HepG2 (cell line): ENCODE results near the gene SLC16A3. TPM values are rescaled to one million over a fixed set of nuclear protein-coding genes. Genes with fewer than 3 reads are reported as not detected.
A peak's percentile ranks its signal among the peaks of the same experiment; 100 is the strongest.

ENCODE experiments used
- CENPX ChIP-seq: sonication (generic); formaldehyde crosslinking; IDR thresholded peaks from 2 replicates; pipeline ENCODE4 v1.9.0; 2021; ENCODE audit warnings: mild to moderate bottlenecking, missing genetic modification reagents, moderate library complexity
- CREBL2 ChIP-seq: sonication (generic); formaldehyde crosslinking; IDR thresholded peaks from 2 replicates; pipeline ENCODE4 v1.8.1; 2023; ENCODE audit warnings: missing genetic modification reagents, mild to moderate bottlenecking, borderline replicate concordance
- DNMT1 ChIP-seq: sonication (generic); formaldehyde crosslinking; IDR thresholded peaks from 2 replicates; pipeline ENCODE4 v1.5.1; 2020; ENCODE audit warnings: mild to moderate bottlenecking, missing genetic modification reagents
- PRPF4 ChIP-seq: fragments of 200-400 bp; formaldehyde crosslinking; IDR thresholded peaks from 2 replicates; pipeline ENCODE4 v1.6.1; 2016; ENCODE audit warnings: low read length, low read depth; ENCODE audit not compliant: poor library complexity, severe bottlenecking
- RBAK ChIP-seq: sonication (generic); formaldehyde crosslinking; IDR thresholded peaks from 2 replicates; pipeline ENCODE4 v1.5.1; 2020; ENCODE audit warnings: mild to moderate bottlenecking, missing genetic modification reagents
- REL ChIP-seq: sonication (generic); formaldehyde crosslinking; conservative IDR thresholded peaks from 2 replicates; pipeline ENCODE4 v1.8.0; 2022; ENCODE audit warnings: mild to moderate bottlenecking, missing genetic modification reagents, moderate library complexity
- RNF219 ChIP-seq: sonication (generic); formaldehyde crosslinking; IDR thresholded peaks from 2 replicates; pipeline ENCODE4 v1.5.0; 2020; ENCODE audit warnings: mild to moderate bottlenecking, missing genetic modification reagents
- TBX3 ChIP-seq: fragments of 450-650 bp; IDR thresholded peaks from 2 replicates; pipeline ENCODE4 v1.6.1; 2017; ENCODE audit warnings: antibody characterized with exemption, mild to moderate bottlenecking, inconsistent platforms, borderline replicate concordance
- ZFYVE20 ChIP-seq: sonication (generic); formaldehyde crosslinking; IDR thresholded peaks from 2 replicates; pipeline ENCODE4 v1.8.0; 2023; ENCODE audit warnings: low read depth, mild to moderate bottlenecking, moderate library complexity, missing genetic modification reagents, borderline replicate concordance
- ZNF274 ChIP-seq: sonication (generic); formaldehyde crosslinking; IDR thresholded peaks from 2 replicates; pipeline ENCODE4 v1.5.1; 2020; ENCODE audit warnings: mild to moderate bottlenecking, missing genetic modification reagents
- ZNF431 ChIP-seq: sonication (generic); formaldehyde crosslinking; IDR thresholded peaks from 2 replicates; pipeline ENCODE4 v1.9.0; 2022; ENCODE audit warnings: missing genetic modification reagents, low read depth, mild to moderate bottlenecking, borderline replicate concordance
- ZNF720 ChIP-seq: sonication (generic); formaldehyde crosslinking; IDR thresholded peaks from 2 replicates; pipeline ENCODE4 v1.4.0; 2020; ENCODE audit warnings: missing genetic modification reagents
- polyA plus RNA-seq, 8 experiments: library from polyadenylated mRNA; depleted of rRNA in 3 of 8; stranded (reverse) in 7 of 8; unstranded in 1 of 8; fragments of >200 nt; fragmentation: Illumina TruSeq in 4 of 8; extraction: Trizol in 4 of 8; gene quantifications; 2 replicates each; pipeline versions ENCODE4 v1.2.1 to v1.2.3, GENCODE V29; 2011 to 2016; ENCODE audit warnings: low read depth in 4 of 8, missing spikeins in 1 of 8, mixed read lengths in 1 of 8; ENCODE audit not compliant: insufficient read depth in 1 of 8
- total RNA-seq, 5 experiments: library from RNA; depleted of rRNA; stranded (reverse); fragments of >200 nt; fragmentation: Illumina TruSeq; extraction: Trizol; gene quantifications; 2 replicates each; pipeline ENCODE4 v1.2.3, GENCODE V29; 2016; ENCODE audit warnings: low read depth in 1 of 5

Gene SLC16A3
- total and polyA plus RNA-seq, 2 of the 13 experiments (the other 11 are each of a cell fraction or from before 2014, with no cell fraction given) = 242 to 349 TPM

- TF ChIP-seq RNF219 (no peak), ZNF431 (CRISPR knock-in tag) (no peak), ZNF274 (CRISPR knock-in tag) (0 out of 2 replicates have a peak, but pooled peaks have one; percentile 5), ZFYVE20 (CRISPR knock-in tag) (no peak), ZNF720 (no peak), PRPF4 (peak; percentile 18), CREBL2 (CRISPR knock-in tag) (no peak), CENPX (CRISPR knock-in tag) (no peak), RBAK (CRISPR knock-in tag) (no peak), DNMT1 (CRISPR knock-in tag) (no peak), REL (peak; percentile 60; the same call in 1 of the 2 replicates), TBX3 (no peak)
Observed at GRCh38 chr17:82237083-82237745, 8.4 kb downstream of the SLC16A3 start (continued).
